CD4-positive, alpha-beta T cell treated with Interleukin-12 subunit alpha and Interleukin-12 subunit beta, for 1 hour (primary cell): ENCODE results near the gene SDS.

Experiments
- DNase-seq: peaks from one replicate; pipeline ENCODE4 v3.0.0-alpha.2; 2020

The SDS gene

DNA sequence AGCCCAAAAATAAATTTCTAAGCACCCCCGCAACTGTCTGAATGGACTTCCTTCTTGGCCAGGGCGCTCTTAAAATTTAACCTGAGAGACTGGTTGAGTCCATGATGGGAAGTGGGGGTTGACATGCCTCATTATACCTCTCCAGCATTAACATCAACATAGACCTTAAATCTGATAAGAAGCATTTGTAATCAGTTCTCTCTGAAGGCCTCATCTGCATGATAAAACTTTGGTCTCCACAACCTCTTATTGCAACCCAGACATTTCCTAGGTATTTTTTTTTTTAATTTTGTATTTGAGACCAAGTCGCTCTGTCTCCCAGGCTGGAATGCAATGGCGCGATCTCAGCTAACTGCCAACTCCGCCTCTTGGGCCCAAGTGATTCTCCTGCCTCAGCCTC lies 58.4 kb downstream of the SDS start:
- no peak for DNase-seq
